HepG2 (cell line): Measurements from ENCODE around the gene GPR162. TPM values are rescaled to one million over a fixed set of nuclear protein-coding genes. Genes with fewer than 3 reads are reported as not detected.

Experiments used
- CEBPB ChIP-seq: IDR thresholded peaks from 2 replicates; pipeline ENCODE4 v1.6.1; 2011; ENCODE audit warnings: low read depth, low read length, improper control_type of control experiment, borderline replicate concordance
- GFI1 ChIP-seq: sonication (generic); formaldehyde crosslinking; IDR thresholded peaks from 2 replicates; pipeline ENCODE4 v1.5.0; 2020; ENCODE audit warnings: missing genetic modification reagents, mild to moderate bottlenecking, borderline replicate concordance
- GPBP1L1 ChIP-seq: sonication (generic); formaldehyde crosslinking; IDR thresholded peaks from 2 replicates; pipeline ENCODE4 v1.5.0; 2020; ENCODE audit warnings: mild to moderate bottlenecking, missing genetic modification reagents
- KDM2A ChIP-seq: sonication (generic); formaldehyde crosslinking; IDR thresholded peaks from 2 replicates; pipeline ENCODE4 v1.4.0; 2020; ENCODE audit warnings: low read depth, missing genetic modification reagents, borderline replicate concordance
- KDM4B ChIP-seq: sonication (generic); formaldehyde crosslinking; IDR thresholded peaks from 2 replicates; pipeline ENCODE4 v1.4.0; 2020; ENCODE audit warnings: missing genetic modification reagents
- MIXL1 ChIP-seq: IDR thresholded peaks from 2 replicates; pipeline ENCODE4 v1.6.1; 2016
- NCOR1 ChIP-seq: fragments of 200-600 bp; sonication (generic); IDR thresholded peaks from 2 replicates; pipeline ENCODE4 v1.7.0; 2017; ENCODE audit warnings: antibody characterized with exemption, low read length, borderline replicate concordance
- NFYB ChIP-seq: sonication (generic); formaldehyde crosslinking; IDR thresholded peaks from 2 replicates; pipeline ENCODE4 v1.4.0; 2020; ENCODE audit warnings: missing genetic modification reagents
- RAD51 ChIP-seq: fragments of 450-650 bp; IDR thresholded peaks from 2 replicates; pipeline ENCODE4 v1.6.1; 2016; ENCODE audit warnings: borderline replicate concordance
- RBFOX2 ChIP-seq: fragments of 200-400 bp; formaldehyde crosslinking; IDR thresholded peaks from 2 replicates; pipeline ENCODE4 v1.6.1; 2017; ENCODE audit warnings: low read depth, mild to moderate bottlenecking, low read length
- RBM22 ChIP-seq: fragments of 200-400 bp; formaldehyde crosslinking; optimal IDR thresholded peaks from 2 replicates; pipeline ENCODE3; 2017; ENCODE audit warnings: mild to moderate bottlenecking, low read length, moderate library complexity
- RBM39 ChIP-seq: fragments of 200-400 bp; formaldehyde crosslinking; IDR thresholded peaks from one replicate; pipeline ENCODE4 v1.6.1; 2018; ENCODE audit warnings: antibody characterized with exemption, mild to moderate bottlenecking, low read depth, low read length; ENCODE audit not compliant: poor library complexity, severe bottlenecking
- REXO4 ChIP-seq: sonication (generic); formaldehyde crosslinking; IDR thresholded peaks from 2 replicates; pipeline ENCODE4 v1.8.0; 2022; ENCODE audit warnings: missing genetic modification reagents, mild to moderate bottlenecking, borderline replicate concordance
- RNF219 ChIP-seq: sonication (generic); formaldehyde crosslinking; IDR thresholded peaks from 2 replicates; pipeline ENCODE4 v1.5.0; 2020; ENCODE audit warnings: mild to moderate bottlenecking, missing genetic modification reagents
- SP5 ChIP-seq: IDR thresholded peaks from 2 replicates; pipeline ENCODE4 v1.6.1; 2016; ENCODE audit warnings: low read depth, borderline replicate concordance
- U2AF2 ChIP-seq: fragments of 200-400 bp; formaldehyde crosslinking; IDR thresholded peaks from 2 replicates; pipeline ENCODE4 v1.6.1; 2017; ENCODE audit warnings: low read depth, mild to moderate bottlenecking, low read length
- ZBED4 ChIP-seq: sonication (generic); formaldehyde crosslinking; IDR thresholded peaks from 2 replicates; pipeline ENCODE4 v1.4.0; 2020; ENCODE audit warnings: missing genetic modification reagents, borderline replicate concordance
- ZMYM4 ChIP-seq: sonication (generic); formaldehyde crosslinking; IDR thresholded peaks from 2 replicates; pipeline ENCODE4 v1.8.1; 2023; ENCODE audit warnings: mild to moderate bottlenecking, missing genetic modification reagents
- ZNF34 ChIP-seq: sonication (generic); formaldehyde crosslinking; IDR thresholded peaks from 2 replicates; pipeline ENCODE4 v1.4.0; 2020; ENCODE audit warnings: mild to moderate bottlenecking, missing genetic modification reagents, borderline replicate concordance
- ZNF549 ChIP-seq: sonication (generic); formaldehyde crosslinking; IDR thresholded peaks from 2 replicates; pipeline ENCODE4 v1.5.0; 2020; ENCODE audit warnings: missing genetic modification reagents
- ZNF563 ChIP-seq: sonication (generic); formaldehyde crosslinking; IDR thresholded peaks from 2 replicates; pipeline ENCODE4 v1.8.0; 2022; ENCODE audit warnings: mild to moderate bottlenecking, moderate library complexity, missing genetic modification reagents
- ZNF713 ChIP-seq: sonication (generic); formaldehyde crosslinking; IDR thresholded peaks from 2 replicates; pipeline ENCODE4 v1.4.0; 2020; ENCODE audit warnings: mild to moderate bottlenecking, missing genetic modification reagents
- ZNF747 ChIP-seq: sonication (generic); formaldehyde crosslinking; IDR thresholded peaks from 2 replicates; pipeline ENCODE4 v1.8.1; 2023; ENCODE audit warnings: missing genetic modification reagents, mild to moderate bottlenecking, borderline replicate concordance
- ZSCAN9 ChIP-seq: IDR thresholded peaks from 2 replicates; pipeline ENCODE4 v1.6.1; 2016; ENCODE audit warnings: borderline replicate concordance
- polyA plus RNA-seq, 8 experiments: library from polyadenylated mRNA; depleted of rRNA in 3 of 8; stranded (reverse) in 7 of 8; unstranded in 1 of 8; fragments of >200 nt; fragmentation: Illumina TruSeq in 4 of 8; extraction: Trizol in 4 of 8; gene quantifications; 2 replicates each; pipeline versions ENCODE4 v1.2.1 to v1.2.3, GENCODE V29; 2011 to 2016; ENCODE audit warnings: low read depth in 4 of 8, missing spikeins in 1 of 8, mixed read lengths in 1 of 8; ENCODE audit not compliant: insufficient read depth in 1 of 8
- total RNA-seq, 5 experiments: library from RNA; depleted of rRNA; stranded (reverse); fragments of >200 nt; fragmentation: Illumina TruSeq; extraction: Trizol; gene quantifications; 2 replicates each; pipeline ENCODE4 v1.2.3, GENCODE V29; 2016; ENCODE audit warnings: low read depth in 1 of 5

GPR162 gene
- total and polyA plus RNA-seq, 2 of the 13 experiments (the other 11 are each of a cell fraction or from before 2014, with no cell fraction given) = 0.08 TPM; not detected in 1

DNA sequence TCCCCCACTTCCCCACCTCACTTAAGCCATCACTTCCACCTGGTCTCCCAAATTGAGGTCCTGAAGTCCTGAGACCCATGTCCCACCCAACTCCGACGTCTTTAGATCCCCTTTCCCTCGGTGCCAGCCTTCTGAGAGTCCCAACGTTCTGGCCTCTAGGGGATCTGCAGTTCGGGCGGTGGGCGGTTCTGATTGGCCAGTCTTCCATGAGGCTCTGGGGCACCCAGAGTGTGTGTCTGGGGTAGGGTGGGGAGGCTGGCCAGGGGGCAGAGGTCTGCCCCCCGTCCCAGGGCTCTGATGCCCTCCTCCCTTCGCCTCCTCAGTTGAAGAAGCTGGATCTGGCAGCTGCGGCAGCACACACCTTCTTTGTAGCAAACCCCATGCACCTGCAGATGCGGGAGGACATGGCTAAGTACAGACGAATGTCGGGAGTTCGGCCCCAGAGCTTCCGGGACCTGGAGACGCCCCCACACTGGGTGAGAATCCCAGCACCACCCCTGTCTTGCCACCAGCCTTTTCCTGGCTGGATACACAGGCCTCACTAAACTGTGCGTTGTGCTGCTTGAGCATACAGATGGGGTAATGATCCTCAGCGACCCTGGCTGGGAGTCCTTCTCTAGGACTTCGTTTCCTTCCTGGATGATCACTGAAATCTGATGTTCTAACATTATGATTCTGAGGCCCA lies 8.1 kb downstream of the GPR162 start (continued):
- TF ChIP-seq ZBED4 (no peak), KDM4B (CRISPR knock-in tag) (no peak), SP5 (CRISPR knock-in tag) (no peak), MIXL1 (CRISPR knock-in tag) (no peak), GPBP1L1 (no peak), RAD51 (no peak), RNF219 (CRISPR knock-in tag) (no peak), CEBPB (no peak), NCOR1 (no peak), KDM2A (CRISPR knock-in tag) (no peak), ZNF747 (CRISPR knock-in tag) (no peak), ZMYM4 (CRISPR knock-in tag) (peak; percentile 41), RBM22 (no peak), ZNF563 (CRISPR knock-in tag) (no peak), RBM39 (no peak), U2AF2 (no peak), GFI1 (CRISPR knock-in tag) (no peak), ZNF549 (CRISPR knock-in tag) (no peak), ZSCAN9 (CRISPR knock-in tag) (no peak), ZNF34 (CRISPR knock-in tag) (no peak), NFYB (CRISPR knock-in tag) (peak; percentile 50), RBFOX2 (no peak), ZNF713 (CRISPR knock-in tag) (no peak), REXO4 (CRISPR knock-in tag) (no peak)
